MM.1S (cell line): ENCODE results near the gene DNAJC18.

ENCODE experiments used
- DNase-seq: peaks from one replicate; pipeline ENCODE4 v3.0.0-alpha.2; 2015
- H2AFZ ChIP-seq: fragments of 300-600 bp; sonication (generic); 2 replicates; pipeline ENCODE4 v1.6.0; 2016; ENCODE audit warnings: antibody characterized with exemption, low read length
- H3F3A ChIP-seq: fragments of 300-600 bp; sonication (generic); 2 replicates; pipeline ENCODE4 v1.6.1; 2016; ENCODE audit warnings: mild to moderate bottlenecking, antibody characterized with exemption, low read length, moderate library complexity, mixed read lengths; ENCODE audit not compliant: insufficient read depth
- H3K27ac ChIP-seq: fragments of 300-600 bp; sonication (generic); 2 replicates; pipeline ENCODE4 v1.5.1; 2016; ENCODE audit warnings: mild to moderate bottlenecking, low read length
- H3K27me3 ChIP-seq: fragments of 300-600 bp; sonication (generic); replicated peaks from 2 replicates; pipeline ENCODE4 v1.6.0; 2016; ENCODE audit warnings: low read length; ENCODE audit not compliant: insufficient read depth
- H3K36me3 ChIP-seq: fragments of 300-600 bp; sonication (generic); replicated peaks from 2 replicates; pipeline ENCODE4 v1.6.1; 2016; ENCODE audit warnings: mild to moderate bottlenecking, low read length, mixed read lengths; ENCODE audit not compliant: insufficient read depth
- H3K4me1 ChIP-seq: fragments of 300-600 bp; sonication (generic); 2 replicates; pipeline ENCODE4 v1.6.1; 2016; ENCODE audit warnings: low read length, mixed read lengths
- H3K4me2 ChIP-seq: fragments of 300-600 bp; sonication (generic); 2 replicates; pipeline ENCODE4 v1.6.0; 2016; ENCODE audit warnings: low read depth, low read length
- H3K4me3 ChIP-seq: fragments of 300-600 bp; sonication (generic); 2 replicates; pipeline ENCODE4 v1.5.1; 2016; ENCODE audit warnings: low read length, mixed read lengths
- H3K79me2 ChIP-seq: fragments of 300-600 bp; sonication (generic); 2 replicates; pipeline ENCODE4 v1.6.1; 2016; ENCODE audit warnings: mixed run types, low read length, mixed read lengths
- H3K9ac ChIP-seq: fragments of 300-600 bp; sonication (generic); 2 replicates; pipeline ENCODE4 v1.6.1; 2016; ENCODE audit warnings: low read length, mixed read lengths
- H3K9me2 ChIP-seq: fragments of 300-600 bp; sonication (generic); replicated peaks from 2 replicates; pipeline ENCODE4 v1.6.1; 2016; ENCODE audit warnings: mild to moderate bottlenecking, low read length, mixed read lengths; ENCODE audit not compliant: insufficient read depth
- H3K9me3 ChIP-seq: fragments of 300-600 bp; sonication (generic); replicated peaks from 2 replicates; pipeline ENCODE4 v1.6.1; 2016; ENCODE audit warnings: mild to moderate bottlenecking, low read length, mixed read lengths; ENCODE audit not compliant: insufficient read depth
- H4K20me1 ChIP-seq: fragments of 300-600 bp; sonication (generic); 2 replicates; pipeline ENCODE4 v1.6.1; 2016; ENCODE audit warnings: mild to moderate bottlenecking, low read length, moderate library complexity, mixed read lengths; ENCODE audit not compliant: insufficient read depth
- EZH2 ChIP-seq: fragments of 300-600 bp; sonication (generic); optimal IDR thresholded peaks from 2 replicates; pipeline ENCODE3; 2017; ENCODE audit warnings: low read depth, mild to moderate bottlenecking, antibody characterized with exemption, low read length, mixed read lengths
- EZH2phosphoT487 ChIP-seq: fragments of 300-600 bp; sonication (generic); IDR thresholded peaks from 2 replicates; pipeline ENCODE4 v1.6.1; 2018; ENCODE audit warnings: antibody characterized with exemption, low read length
- TF ChIP-seq, protein P1 (sequence below): fragments of 300-600 bp; sonication (generic); IDR thresholded peaks from 2 replicates; pipeline ENCODE4 v1.5.1; 2016; ENCODE audit warnings: antibody characterized with exemption, low read length, mixed read lengths

DNAJC18 gene

GRCh38 chr5:139401546-139401945 lies 37.8 kb downstream of the DNAJC18 start:
- H3K9ac ChIP-seq = no peak overlapping the region
- H4K20me1 ChIP-seq = no peaks in the 10 kb centered on the region
- H3K9me2 ChIP-seq = no peaks in the 10 kb centered on the region
- H3K9me3 ChIP-seq = no peaks in the 10 kb centered on the region
- H3K27ac ChIP-seq = no peak overlapping the region
- no peak overlapping the region for H2AFZ ChIP-seq
- no peaks in the 10 kb centered on the region for H3K27me3 ChIP-seq
- peaks cover 17% of the 10 kb centered on the region for H3F3A ChIP-seq
- H3K4me1 ChIP-seq = peaks cover 16% of the 10 kb centered on the region
- no peak overlapping the region for H3K4me3 ChIP-seq
- H3K4me2 ChIP-seq = no peak overlapping the region
- no peaks in the 10 kb centered on the region for H3K36me3 ChIP-seq
- TF ChIP-seq, protein P1, sequence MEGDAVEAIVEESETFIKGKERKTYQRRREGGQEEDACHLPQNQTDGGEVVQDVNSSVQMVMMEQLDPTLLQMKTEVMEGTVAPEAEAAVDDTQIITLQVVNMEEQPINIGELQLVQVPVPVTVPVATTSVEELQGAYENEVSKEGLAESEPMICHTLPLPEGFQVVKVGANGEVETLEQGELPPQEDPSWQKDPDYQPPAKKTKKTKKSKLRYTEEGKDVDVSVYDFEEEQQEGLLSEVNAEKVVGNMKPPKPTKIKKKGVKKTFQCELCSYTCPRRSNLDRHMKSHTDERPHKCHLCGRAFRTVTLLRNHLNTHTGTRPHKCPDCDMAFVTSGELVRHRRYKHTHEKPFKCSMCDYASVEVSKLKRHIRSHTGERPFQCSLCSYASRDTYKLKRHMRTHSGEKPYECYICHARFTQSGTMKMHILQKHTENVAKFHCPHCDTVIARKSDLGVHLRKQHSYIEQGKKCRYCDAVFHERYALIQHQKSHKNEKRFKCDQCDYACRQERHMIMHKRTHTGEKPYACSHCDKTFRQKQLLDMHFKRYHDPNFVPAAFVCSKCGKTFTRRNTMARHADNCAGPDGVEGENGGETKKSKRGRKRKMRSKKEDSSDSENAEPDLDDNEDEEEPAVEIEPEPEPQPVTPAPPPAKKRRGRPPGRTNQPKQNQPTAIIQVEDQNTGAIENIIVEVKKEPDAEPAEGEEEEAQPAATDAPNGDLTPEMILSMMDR = no peak
- no peak for TF ChIP-seq EZH2phosphoT487
- no peak for TF ChIP-seq EZH2
- peaks cover 8% of the 10 kb centered on the region; the same call in 1 of the 2 replicates for H3K79me2 ChIP-seq
- DNase-seq = no peak

GRCh38 chr5:139399501-139400121 lies 39.7 kb downstream of the DNAJC18 start:
- peaks cover 13% of the 10 kb centered on the region for H3K4me1 ChIP-seq
- no peak overlapping the region for H3K4me3 ChIP-seq
- DNase-seq = no peak
- H3K27ac ChIP-seq = no peak overlapping the region
- no peaks in the 10 kb centered on the region for H3K36me3 ChIP-seq
- H3K9me2 ChIP-seq = no peaks in the 10 kb centered on the region
- no peaks in the 10 kb centered on the region for H4K20me1 ChIP-seq
- peaks cover 22% of the 10 kb centered on the region for H3K79me2 ChIP-seq
- TF ChIP-seq EZH2phosphoT487 (no peak), EZH2 (no peak)
- TF ChIP-seq, protein P1 = no peak
- H3F3A ChIP-seq = peaks cover 17% of the 10 kb centered on the region
- no peaks in the 10 kb centered on the region for H3K27me3 ChIP-seq
- no peak overlapping the region for H3K4me2 ChIP-seq
- H3K9ac ChIP-seq = no peak overlapping the region
- no peaks in the 10 kb centered on the region for H3K9me3 ChIP-seq
- no peak overlapping the region for H2AFZ ChIP-seq

DNA sequence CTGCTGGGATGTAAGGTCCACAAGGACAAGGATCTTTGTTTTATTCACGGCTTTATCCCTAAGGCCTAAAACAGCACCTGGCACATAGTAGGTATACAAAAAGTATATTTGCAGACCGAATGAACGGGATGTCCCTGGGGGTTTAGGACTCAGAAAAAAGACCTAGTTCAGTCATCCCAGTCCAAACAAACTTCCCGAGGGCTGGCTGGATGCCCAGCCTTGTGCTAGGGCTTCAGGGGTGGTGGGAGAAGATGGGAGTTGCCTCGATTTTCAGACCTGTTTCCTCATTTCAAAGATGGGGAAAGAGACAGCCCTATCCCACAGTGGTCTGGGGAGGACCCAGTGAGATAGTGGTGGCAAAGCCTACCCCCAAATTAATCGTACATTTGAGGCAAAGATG lies 41.4 kb downstream of the DNAJC18 start:
- DNase-seq = no peak
- no peak overlapping the region for H3K4me2 ChIP-seq
- no peaks in the 10 kb centered on the region for H3K27me3 ChIP-seq
- H3F3A ChIP-seq = peaks cover 7% of the 10 kb centered on the region; the same call in 1 of the 2 replicates
- H3K9me2 ChIP-seq = no peaks in the 10 kb centered on the region
- no peak overlapping the region for H3K9ac ChIP-seq
- H3K4me3 ChIP-seq = no peak overlapping the region
- H3K27ac ChIP-seq = no peak overlapping the region
- peaks cover 3% of the 10 kb centered on the region for H3K4me1 ChIP-seq
- H3K79me2 ChIP-seq = peaks cover 36% of the 10 kb centered on the region
- no peaks in the 10 kb centered on the region for H4K20me1 ChIP-seq
- H2AFZ ChIP-seq = no peak overlapping the region
- H3K9me3 ChIP-seq = no peaks in the 10 kb centered on the region
- TF ChIP-seq EZH2 = no peak
- TF ChIP-seq EZH2phosphoT487 = no peak
- TF ChIP-seq, protein P1 = no peak
- H3K36me3 ChIP-seq = no peaks in the 10 kb centered on the region
